Liver (tissue), 9 donors: ENCODE measurements around the gene TRMT13. TPM values are rescaled to one million over a fixed set of nuclear protein-coding genes. Genes with fewer than 3 reads are reported as not detected.

ENCODE experiments used
- DNase-seq: peaks from one replicate; pipeline ENCODE4 v3.0.0-alpha.2; 2017; ENCODE audit warnings: low spot score
- H3K27ac ChIP-seq, 2 donors: one replicate each; pipeline ENCODE4 v1.7.0; 2013; ENCODE audit warnings: inconsistent platforms in 2 of 2, low read length in 2 of 2, control low read depth in 1 of 2, low read depth in 1 of 2, mild to moderate bottlenecking in 1 of 2
- H3K27me3 ChIP-seq, 4 donors: one replicate each; pipeline versions ENCODE4 v1.6.1 to v1.7.0; 2013; ENCODE audit warnings: low read length in 3 of 4, inconsistent platforms in 1 of 4, mild to moderate bottlenecking in 1 of 4, moderate library complexity in 1 of 4; ENCODE audit not compliant: control insufficient read depth in 4 of 4, insufficient read depth in 4 of 4
- H3K36me3 ChIP-seq, 4 donors: one replicate each; pipeline versions ENCODE4 v1.6.1 to v1.7.0; 2013; ENCODE audit warnings: low read length in 3 of 4, mild to moderate bottlenecking in 3 of 4, low read depth in 1 of 4, moderate library complexity in 1 of 4; ENCODE audit not compliant: control insufficient read depth in 4 of 4, insufficient read depth in 3 of 4
- H3K4me1 ChIP-seq, 4 donors: one replicate each; pipeline versions ENCODE4 v1.6.1 to v1.7.0; 2013; ENCODE audit warnings: low read length in 3 of 4, mild to moderate bottlenecking in 3 of 4, moderate library complexity in 1 of 4; ENCODE audit not compliant: control insufficient read depth in 4 of 4, insufficient read depth in 4 of 4
- H3K4me3 ChIP-seq, 3 donors: one replicate each; pipeline versions ENCODE4 v1.6.1 to v1.7.0; 2013; ENCODE audit warnings: low read length in 3 of 3, control low read depth in 1 of 3, low read depth in 1 of 3, mild to moderate bottlenecking in 1 of 3
- H3K9ac ChIP-seq, 2 donors: one replicate each; pipeline ENCODE4 v1.7.0; 2013; ENCODE audit warnings: low read length in 2 of 2, mild to moderate bottlenecking in 2 of 2, moderate library complexity in 2 of 2, control low read depth in 1 of 2, low read depth in 1 of 2
- H3K9me3 ChIP-seq, 4 donors: one replicate each; pipeline versions ENCODE4 v1.6.1 to v1.7.0; 2013; ENCODE audit warnings: low read length in 3 of 4; ENCODE audit not compliant: control insufficient read depth in 4 of 4
- EGR1 ChIP-seq, 2 donors: IDR thresholded peaks; 2 replicates each; pipeline ENCODE4 v1.6.1; 2016 to 2018; ENCODE audit warnings: antibody characterized with exemption in 2 of 2, low read depth in 2 of 2
- FOXA1 ChIP-seq: IDR thresholded peaks from 2 replicates; pipeline ENCODE4 v1.6.1; 2016; ENCODE audit warnings: antibody characterized with exemption
- FOXA2 ChIP-seq: IDR thresholded peaks from 2 replicates; pipeline ENCODE4 v1.6.1; 2016; ENCODE audit warnings: antibody characterized with exemption
- GABPA ChIP-seq, 2 donors: IDR thresholded peaks in 1 of 2; conservative IDR thresholded peaks in 1 of 2; 2 replicates each; pipeline ENCODE4 v1.6.1; 2016; ENCODE audit warnings: antibody characterized with exemption in 2 of 2, mild to moderate bottlenecking in 1 of 2, moderate library complexity in 1 of 2
- HNF4A ChIP-seq, 2 donors: conservative IDR thresholded peaks; 2 replicates each; pipeline ENCODE4 v1.6.1; 2016; ENCODE audit warnings: antibody characterized with exemption in 2 of 2, mild to moderate bottlenecking in 2 of 2
- HNF4G ChIP-seq: IDR thresholded peaks from 2 replicates; pipeline ENCODE4 v1.6.1; 2016; ENCODE audit warnings: antibody characterized with exemption
- JUND ChIP-seq, 2 donors: IDR thresholded peaks; 2 replicates each; pipeline ENCODE4 v1.6.1; 2016; ENCODE audit warnings: antibody characterized with exemption in 2 of 2
- MAX ChIP-seq: IDR thresholded peaks from 2 replicates; pipeline ENCODE4 v1.6.1; 2016; ENCODE audit warnings: antibody characterized with exemption
- NR2F2 ChIP-seq: IDR thresholded peaks from 2 replicates; pipeline ENCODE4 v1.6.1; 2016; ENCODE audit warnings: antibody characterized with exemption
- RAD21 ChIP-seq, 2 donors: IDR thresholded peaks; 2 replicates each; pipeline ENCODE4 v1.6.1; 2016; ENCODE audit warnings: antibody characterized with exemption in 2 of 2, mild to moderate bottlenecking in 2 of 2
- RXRA ChIP-seq, 2 donors: IDR thresholded peaks; 2 replicates each; pipeline ENCODE4 v1.6.1; 2017 to 2018; ENCODE audit warnings: antibody characterized with exemption in 2 of 2, mild to moderate bottlenecking in 1 of 2
- SP1 ChIP-seq: IDR thresholded peaks from 2 replicates; pipeline ENCODE4 v1.6.1; 2018; ENCODE audit warnings: antibody characterized with exemption, mild to moderate bottlenecking
- TAF1 ChIP-seq: conservative IDR thresholded peaks from 2 replicates; pipeline ENCODE4 v1.6.1; 2016; ENCODE audit warnings: antibody characterized with exemption, mild to moderate bottlenecking
- WGBS: extraction: QIAGEN DNeasy Blood & Tissue Kit; methylation state at CpG from one replicate; pipeline ENCODE4 v1.1.7; 2013; 5-methylcytosine and 5-hydroxymethylcytosine counted together
- polyA plus RNA-seq, 2 donors: library from polyadenylated mRNA; stranded (reverse) in 1 of 2; unstranded in 1 of 2; fragments of 200-250 nt in 1 of 2; fragments of >200 nt in 1 of 2; fragmentation: Nextera tagmentation in 1 of 2; extraction: Ambion mirVana in 1 of 2; gene quantifications; one replicate each; pipeline versions ENCODE4 v1.2.1 to v1.2.3, GENCODE V29; 2013 to 2015
- total RNA-seq, 2 donors: library from RNA; depleted of rRNA; stranded (reverse); fragments of >200 nt; gene quantifications; one replicate each; pipeline ENCODE4 v1.2.3, GENCODE V29; 2014
- TF ChIP-seq, protein P1 (sequence below): IDR thresholded peaks from 2 replicates; pipeline ENCODE4 v1.6.1; 2016; ENCODE audit warnings: antibody characterized with exemption
- TF ChIP-seq, protein P2 (sequence below): IDR thresholded peaks from 2 replicates; pipeline ENCODE4 v1.6.1; 2016; ENCODE audit warnings: antibody characterized with exemption, mild to moderate bottlenecking
- TF ChIP-seq, protein P3 (sequence below): IDR thresholded peaks from 2 replicates; pipeline ENCODE4 v1.6.1; 2016; ENCODE audit warnings: antibody characterized with exemption
- TF ChIP-seq, protein P4 (sequence below): fragments of 150-350 bp; IDR thresholded peaks from 2 replicates; pipeline ENCODE4 v1.5.1; 2017; ENCODE audit warnings: improper control_type of control experiment, low read depth, low read length; ENCODE audit not compliant: missing input control
- donor health status: healthy.
- donor health status: healthy.
- donor health status: healthy.
- donor health status: healthy.
- donor health status: healthy.

The TRMT13 gene
- total and polyA plus RNA-seq, 4 donors = 3.5 to 11.2 (median 9.3) TPM

GRCh38 chr1:100164702-100165101 lies 31.7 kb downstream of the TRMT13 start:
- WGBS = 96% methylated on average over 5 of the region's 5 CpGs
- no peak overlapping the region for H3K4me3 ChIP-seq
- no peaks in the 10 kb centered on the region for H3K4me1 ChIP-seq
- no peaks in the 10 kb centered on the region for H3K27me3 ChIP-seq
- no peak overlapping the region for H3K27ac ChIP-seq
- H3K36me3 ChIP-seq = no peaks in the 10 kb centered on the region
- no peak for TF ChIP-seq HNF4G
- no peak for TF ChIP-seq EGR1 (IDR thresholded peaks at IDR 0.05; ENCODE audit: low read depth in 2 of 2)
- TF ChIP-seq NR2F2 = no peak
- TF ChIP-seq, protein P1, sequence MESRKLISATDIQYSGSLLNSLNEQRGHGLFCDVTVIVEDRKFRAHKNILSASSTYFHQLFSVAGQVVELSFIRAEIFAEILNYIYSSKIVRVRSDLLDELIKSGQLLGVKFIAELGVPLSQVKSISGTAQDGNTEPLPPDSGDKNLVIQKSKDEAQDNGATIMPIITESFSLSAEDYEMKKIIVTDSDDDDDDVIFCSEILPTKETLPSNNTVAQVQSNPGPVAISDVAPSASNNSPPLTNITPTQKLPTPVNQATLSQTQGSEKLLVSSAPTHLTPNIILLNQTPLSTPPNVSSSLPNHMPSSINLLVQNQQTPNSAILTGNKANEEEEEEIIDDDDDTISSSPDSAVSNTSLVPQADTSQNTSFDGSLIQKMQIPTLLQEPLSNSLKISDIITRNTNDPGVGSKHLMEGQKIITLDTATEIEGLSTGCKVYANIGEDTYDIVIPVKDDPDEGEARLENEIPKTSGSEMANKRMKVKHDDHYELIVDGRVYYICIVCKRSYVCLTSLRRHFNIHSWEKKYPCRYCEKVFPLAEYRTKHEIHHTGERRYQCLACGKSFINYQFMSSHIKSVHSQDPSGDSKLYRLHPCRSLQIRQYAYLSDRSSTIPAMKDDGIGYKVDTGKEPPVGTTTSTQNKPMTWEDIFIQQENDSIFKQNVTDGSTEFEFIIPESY = no peak
- no peak for TF ChIP-seq GABPA (IDR thresholded peaks at IDR 0.05 in 1 of 2, conservative IDR thresholded peaks at IDR 0.05 in 1 of 2)
- TF ChIP-seq, protein P2, sequence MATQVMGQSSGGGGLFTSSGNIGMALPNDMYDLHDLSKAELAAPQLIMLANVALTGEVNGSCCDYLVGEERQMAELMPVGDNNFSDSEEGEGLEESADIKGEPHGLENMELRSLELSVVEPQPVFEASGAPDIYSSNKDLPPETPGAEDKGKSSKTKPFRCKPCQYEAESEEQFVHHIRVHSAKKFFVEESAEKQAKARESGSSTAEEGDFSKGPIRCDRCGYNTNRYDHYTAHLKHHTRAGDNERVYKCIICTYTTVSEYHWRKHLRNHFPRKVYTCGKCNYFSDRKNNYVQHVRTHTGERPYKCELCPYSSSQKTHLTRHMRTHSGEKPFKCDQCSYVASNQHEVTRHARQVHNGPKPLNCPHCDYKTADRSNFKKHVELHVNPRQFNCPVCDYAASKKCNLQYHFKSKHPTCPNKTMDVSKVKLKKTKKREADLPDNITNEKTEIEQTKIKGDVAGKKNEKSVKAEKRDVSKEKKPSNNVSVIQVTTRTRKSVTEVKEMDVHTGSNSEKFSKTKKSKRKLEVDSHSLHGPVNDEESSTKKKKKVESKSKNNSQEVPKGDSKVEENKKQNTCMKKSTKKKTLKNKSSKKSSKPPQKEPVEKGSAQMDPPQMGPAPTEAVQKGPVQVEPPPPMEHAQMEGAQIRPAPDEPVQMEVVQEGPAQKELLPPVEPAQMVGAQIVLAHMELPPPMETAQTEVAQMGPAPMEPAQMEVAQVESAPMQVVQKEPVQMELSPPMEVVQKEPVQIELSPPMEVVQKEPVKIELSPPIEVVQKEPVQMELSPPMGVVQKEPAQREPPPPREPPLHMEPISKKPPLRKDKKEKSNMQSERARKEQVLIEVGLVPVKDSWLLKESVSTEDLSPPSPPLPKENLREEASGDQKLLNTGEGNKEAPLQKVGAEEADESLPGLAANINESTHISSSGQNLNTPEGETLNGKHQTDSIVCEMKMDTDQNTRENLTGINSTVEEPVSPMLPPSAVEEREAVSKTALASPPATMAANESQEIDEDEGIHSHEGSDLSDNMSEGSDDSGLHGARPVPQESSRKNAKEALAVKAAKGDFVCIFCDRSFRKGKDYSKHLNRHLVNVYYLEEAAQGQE = no peak
- TF ChIP-seq RXRA (IDR thresholded peaks at IDR 0.05) = no peak
- no peak for TF ChIP-seq FOXA2
- TF ChIP-seq JUND (IDR thresholded peaks at IDR 0.05) = no peak
- DNase-seq = no peak
- H3K9ac ChIP-seq = no peak overlapping the region
- H3K9me3 ChIP-seq = no peaks in the 10 kb centered on the region

GRCh38 chr1:100168051-100168450 lies 35.1 kb downstream of the TRMT13 start:
- Histone ChIP-seq H3K9ac (no peak overlapping the region), H3K4me3 (no peak overlapping the region), H3K36me3 (no peaks in the 10 kb centered on the region), H3K27ac (no peak overlapping the region), H3K27me3 (no peaks in the 10 kb centered on the region), H3K4me1 (no peaks in the 10 kb centered on the region), H3K9me3 (no peaks in the 10 kb centered on the region)
- 99% methylated on average over 2 of the region's 2 CpGs for WGBS
- TF ChIP-seq, protein P3, sequence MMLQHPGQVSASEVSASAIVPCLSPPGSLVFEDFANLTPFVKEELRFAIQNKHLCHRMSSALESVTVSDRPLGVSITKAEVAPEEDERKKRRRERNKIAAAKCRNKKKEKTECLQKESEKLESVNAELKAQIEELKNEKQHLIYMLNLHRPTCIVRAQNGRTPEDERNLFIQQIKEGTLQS = no peak
- no peak for TF ChIP-seq JUND (IDR thresholded peaks at IDR 0.05)
- no peak for TF ChIP-seq FOXA1
- no peak for TF ChIP-seq TAF1
- TF ChIP-seq, protein P4, sequence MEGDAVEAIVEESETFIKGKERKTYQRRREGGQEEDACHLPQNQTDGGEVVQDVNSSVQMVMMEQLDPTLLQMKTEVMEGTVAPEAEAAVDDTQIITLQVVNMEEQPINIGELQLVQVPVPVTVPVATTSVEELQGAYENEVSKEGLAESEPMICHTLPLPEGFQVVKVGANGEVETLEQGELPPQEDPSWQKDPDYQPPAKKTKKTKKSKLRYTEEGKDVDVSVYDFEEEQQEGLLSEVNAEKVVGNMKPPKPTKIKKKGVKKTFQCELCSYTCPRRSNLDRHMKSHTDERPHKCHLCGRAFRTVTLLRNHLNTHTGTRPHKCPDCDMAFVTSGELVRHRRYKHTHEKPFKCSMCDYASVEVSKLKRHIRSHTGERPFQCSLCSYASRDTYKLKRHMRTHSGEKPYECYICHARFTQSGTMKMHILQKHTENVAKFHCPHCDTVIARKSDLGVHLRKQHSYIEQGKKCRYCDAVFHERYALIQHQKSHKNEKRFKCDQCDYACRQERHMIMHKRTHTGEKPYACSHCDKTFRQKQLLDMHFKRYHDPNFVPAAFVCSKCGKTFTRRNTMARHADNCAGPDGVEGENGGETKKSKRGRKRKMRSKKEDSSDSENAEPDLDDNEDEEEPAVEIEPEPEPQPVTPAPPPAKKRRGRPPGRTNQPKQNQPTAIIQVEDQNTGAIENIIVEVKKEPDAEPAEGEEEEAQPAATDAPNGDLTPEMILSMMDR = no peak
- no peak for TF ChIP-seq HNF4A (conservative IDR thresholded peaks at IDR 0.05)
- TF ChIP-seq, protein P2 = no peak
- no peak for TF ChIP-seq RAD21 (IDR thresholded peaks at IDR 0.05)
- TF ChIP-seq RXRA (IDR thresholded peaks at IDR 0.05) = no peak
- TF ChIP-seq, protein P1 = no peak
- TF ChIP-seq EGR1 (IDR thresholded peaks at IDR 0.05; ENCODE audit: low read depth in 2 of 2) = no peak
- TF ChIP-seq NR2F2 = no peak
- TF ChIP-seq HNF4G = no peak
- TF ChIP-seq MAX = no peak
- TF ChIP-seq SP1 = no peak
- DNase-seq = no peak
